ENCODE results near the gene PRICKLE2.

DNA sequence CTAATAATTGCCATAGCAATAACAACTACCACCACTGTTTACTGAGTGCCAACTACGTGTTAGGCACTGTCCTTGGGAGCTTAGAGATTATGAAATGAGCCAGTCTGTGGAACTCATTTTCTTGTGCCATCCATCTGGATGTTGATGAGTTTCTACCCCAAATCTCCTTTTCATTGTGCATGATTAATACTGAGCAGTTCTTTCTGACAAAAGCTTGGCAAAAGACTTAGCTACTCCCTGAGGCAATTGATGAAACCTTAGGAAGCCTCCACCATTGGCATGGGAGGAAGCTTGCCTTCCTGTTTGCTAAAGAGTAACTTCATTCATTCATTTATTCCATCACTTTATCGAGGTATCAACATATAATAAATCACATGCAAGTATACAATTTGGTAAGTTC is 39.8 kb downstream of the PRICKLE2 start:
- TF ChIP-seq, protein P1, sequence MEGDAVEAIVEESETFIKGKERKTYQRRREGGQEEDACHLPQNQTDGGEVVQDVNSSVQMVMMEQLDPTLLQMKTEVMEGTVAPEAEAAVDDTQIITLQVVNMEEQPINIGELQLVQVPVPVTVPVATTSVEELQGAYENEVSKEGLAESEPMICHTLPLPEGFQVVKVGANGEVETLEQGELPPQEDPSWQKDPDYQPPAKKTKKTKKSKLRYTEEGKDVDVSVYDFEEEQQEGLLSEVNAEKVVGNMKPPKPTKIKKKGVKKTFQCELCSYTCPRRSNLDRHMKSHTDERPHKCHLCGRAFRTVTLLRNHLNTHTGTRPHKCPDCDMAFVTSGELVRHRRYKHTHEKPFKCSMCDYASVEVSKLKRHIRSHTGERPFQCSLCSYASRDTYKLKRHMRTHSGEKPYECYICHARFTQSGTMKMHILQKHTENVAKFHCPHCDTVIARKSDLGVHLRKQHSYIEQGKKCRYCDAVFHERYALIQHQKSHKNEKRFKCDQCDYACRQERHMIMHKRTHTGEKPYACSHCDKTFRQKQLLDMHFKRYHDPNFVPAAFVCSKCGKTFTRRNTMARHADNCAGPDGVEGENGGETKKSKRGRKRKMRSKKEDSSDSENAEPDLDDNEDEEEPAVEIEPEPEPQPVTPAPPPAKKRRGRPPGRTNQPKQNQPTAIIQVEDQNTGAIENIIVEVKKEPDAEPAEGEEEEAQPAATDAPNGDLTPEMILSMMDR (IDR thresholded peaks at IDR 0.05; ENCODE audit: low read depth, low read length, poor library complexity, severe bottlenecking): no peak
- no peak for TF ChIP-seq EZH2phosphoT487 (IDR thresholded peaks at IDR 0.05; ENCODE audit: borderline replicate concordance, low read length)

Data from DOHH2 (cell line).